Panc1 (cell line): ENCODE results near the gene RNPS1.

Experiments used
- CTCF ChIP-seq: fragments of 450-650 bp; IDR thresholded peaks from 2 replicates; pipeline ENCODE4 v1.5.1; 2017; ENCODE audit warnings: mild to moderate bottlenecking
- SIN3A ChIP-seq: IDR thresholded peaks from 2 replicates; pipeline ENCODE4 v1.6.1; 2012; ENCODE audit warnings: low read depth, mild to moderate bottlenecking, low read length, moderate library complexity, borderline replicate concordance; ENCODE audit not compliant: insufficient read depth

DNA sequence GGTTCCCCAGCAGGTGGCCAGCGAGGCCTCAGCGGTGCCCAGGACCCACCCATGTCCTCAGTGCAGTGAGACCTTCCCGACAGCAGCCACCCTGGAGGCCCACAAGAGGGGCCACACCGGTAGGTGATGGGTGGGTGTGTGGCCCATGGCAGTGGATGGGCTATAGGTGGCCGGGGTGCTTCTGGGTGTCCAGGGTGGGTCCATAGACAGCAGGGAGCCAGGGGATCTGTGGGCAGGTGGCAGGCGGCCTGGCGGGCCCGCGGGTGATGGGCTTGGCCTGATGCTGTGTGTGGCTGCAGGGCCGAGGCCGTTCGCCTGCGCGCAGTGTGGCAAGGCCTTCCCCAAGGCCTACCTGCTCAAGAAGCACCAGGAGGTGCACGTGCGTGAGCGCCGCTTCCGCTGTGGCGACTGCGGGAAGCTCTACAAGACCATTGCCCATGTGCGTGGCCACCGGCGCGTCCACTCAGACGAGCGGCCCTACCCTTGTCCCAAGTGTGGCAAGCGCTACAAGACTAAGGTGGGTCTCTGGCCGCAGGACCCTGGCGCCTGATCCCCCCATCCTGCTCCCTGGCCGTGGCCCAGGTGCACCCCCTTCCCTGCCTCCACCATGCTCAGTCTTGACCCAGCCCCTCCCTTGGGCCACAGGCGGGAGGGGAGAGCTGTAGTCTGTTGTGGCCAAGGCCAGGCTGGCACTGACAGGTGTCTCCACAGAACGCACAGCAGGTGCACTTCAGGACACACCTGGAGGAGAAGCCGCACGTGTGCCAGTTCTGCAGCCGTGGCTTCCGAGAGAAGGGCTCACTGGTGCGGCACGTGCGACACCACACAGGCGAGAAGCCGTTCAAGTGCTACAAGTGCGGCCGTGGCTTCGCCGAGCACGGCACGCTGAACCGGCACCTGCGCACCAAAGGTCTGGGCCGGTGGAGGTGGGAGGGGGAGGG is 33.8 kb downstream of the RNPS1 start:
- TF ChIP-seq CTCF: no peak
- TF ChIP-seq SIN3A: no peak
